OCI-LY3 (cell line): Measurements from ENCODE around the gene GDPD4.

Experiments
- EZH2phosphoT487 ChIP-seq: fragments of 200-600 bp; shearing (Covaris generic); IDR thresholded peaks from 2 replicates; pipeline ENCODE4 v1.6.1; 2018; ENCODE audit warnings: antibody characterized with exemption, mixed run types, low read depth
- TF ChIP-seq, protein P1 (sequence below): fragments of 200-600, 300-600 bp; sonication (generic); IDR thresholded peaks from 2 replicates; pipeline ENCODE4 v1.5.1; 2014; ENCODE audit warnings: antibody characterized with exemption, low read length, low read depth

DNA sequence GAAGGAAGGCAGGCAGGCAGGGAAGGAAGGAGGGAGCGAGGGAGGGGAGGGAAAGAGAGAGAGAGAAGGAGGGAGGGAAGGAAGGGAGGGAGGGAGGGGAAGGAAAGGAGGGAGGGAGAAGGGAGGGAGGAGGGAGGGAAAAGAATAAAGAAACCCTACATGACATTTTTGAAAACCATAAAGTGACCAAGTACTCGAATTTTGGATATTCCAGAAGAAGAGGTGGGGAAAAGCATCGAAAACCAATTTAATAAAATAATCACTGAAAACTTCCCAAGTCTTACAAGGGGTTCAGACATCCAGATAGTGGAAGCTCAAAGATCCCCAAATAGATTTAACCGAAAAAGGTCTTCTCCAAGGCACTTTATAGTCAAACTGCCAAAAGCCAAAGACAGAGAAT is 11.7 kb downstream of the GDPD4 start:
- TF ChIP-seq, protein P1, sequence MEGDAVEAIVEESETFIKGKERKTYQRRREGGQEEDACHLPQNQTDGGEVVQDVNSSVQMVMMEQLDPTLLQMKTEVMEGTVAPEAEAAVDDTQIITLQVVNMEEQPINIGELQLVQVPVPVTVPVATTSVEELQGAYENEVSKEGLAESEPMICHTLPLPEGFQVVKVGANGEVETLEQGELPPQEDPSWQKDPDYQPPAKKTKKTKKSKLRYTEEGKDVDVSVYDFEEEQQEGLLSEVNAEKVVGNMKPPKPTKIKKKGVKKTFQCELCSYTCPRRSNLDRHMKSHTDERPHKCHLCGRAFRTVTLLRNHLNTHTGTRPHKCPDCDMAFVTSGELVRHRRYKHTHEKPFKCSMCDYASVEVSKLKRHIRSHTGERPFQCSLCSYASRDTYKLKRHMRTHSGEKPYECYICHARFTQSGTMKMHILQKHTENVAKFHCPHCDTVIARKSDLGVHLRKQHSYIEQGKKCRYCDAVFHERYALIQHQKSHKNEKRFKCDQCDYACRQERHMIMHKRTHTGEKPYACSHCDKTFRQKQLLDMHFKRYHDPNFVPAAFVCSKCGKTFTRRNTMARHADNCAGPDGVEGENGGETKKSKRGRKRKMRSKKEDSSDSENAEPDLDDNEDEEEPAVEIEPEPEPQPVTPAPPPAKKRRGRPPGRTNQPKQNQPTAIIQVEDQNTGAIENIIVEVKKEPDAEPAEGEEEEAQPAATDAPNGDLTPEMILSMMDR: no peak
- TF ChIP-seq EZH2phosphoT487: no peak
